HG02970 (cell line): ENCODE data around the gene HES7.
"Not testable (repeated sequence)": the region's sequence is repeated elsewhere in the genome, so short reads cannot be mapped to it uniquely, and the experiment has no call there.

ENCODE experiments used
- ATAC-seq: cut with Tn5 transposase; IDR thresholded peaks from one replicate; pipeline ENCODE4 v1.9.1; 2021; ENCODE audit warnings: mild to moderate bottlenecking, moderate library complexity, moderate number of reproducible peaks; ENCODE audit not compliant: unreplicated experiment, low FRiP score

HES7 gene

DNA sequence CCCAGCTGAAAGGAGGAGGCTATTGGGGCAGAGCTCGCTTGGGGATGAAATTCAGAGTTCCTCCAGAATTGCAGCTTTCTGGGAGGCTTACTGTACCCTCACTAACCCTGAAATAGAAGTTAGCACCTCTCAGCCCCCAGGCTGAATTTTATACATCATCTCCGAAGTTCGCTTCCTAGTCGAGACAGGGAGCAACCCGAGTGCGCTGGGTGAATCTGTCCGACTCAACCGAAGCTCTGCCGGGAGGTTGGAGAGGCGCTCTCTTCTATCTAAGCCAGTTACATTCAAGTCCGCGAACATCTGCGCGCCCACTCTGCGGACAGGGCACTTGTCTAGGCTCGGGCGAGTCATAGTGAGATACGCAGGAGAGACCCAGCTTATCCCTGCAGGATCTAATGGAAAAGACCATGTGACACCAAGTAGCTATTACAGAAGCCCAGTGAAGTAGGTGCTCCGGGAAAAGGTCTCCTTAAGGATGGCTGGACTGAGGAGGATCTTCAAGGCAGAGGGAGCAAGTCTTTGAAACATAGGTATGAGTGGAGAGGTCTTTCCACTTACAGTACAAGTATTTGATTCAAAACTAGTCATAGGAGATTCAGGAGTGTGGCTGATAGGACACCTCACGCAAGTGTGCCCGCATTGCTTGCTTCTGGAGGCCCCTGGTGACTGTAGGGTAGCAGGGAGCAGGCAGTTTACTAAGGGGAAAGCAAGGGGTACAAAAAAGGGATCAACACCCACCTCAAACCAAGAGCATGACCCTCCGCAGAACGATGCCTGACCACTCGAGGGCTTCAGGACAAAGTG, 646 bp upstream of the HES7 start:
- ATAC-seq = no peak

- no peak for ATAC-seq
These were observed 797 bp downstream of the HES7 start for GRCh38 chr17:8122924-8123694.

GRCh38 chr17:8122422-8122923, 1.4 kb downstream of the HES7 start:
- ATAC-seq = no peak

GRCh38 chr17:8121681-8122421, 2.1 kb downstream of the HES7 start:
- no peak for ATAC-seq

GRCh38 chr17:8121407-8121680, 2.6 kb downstream of the HES7 start:
- ATAC-seq = no peak

DNA sequence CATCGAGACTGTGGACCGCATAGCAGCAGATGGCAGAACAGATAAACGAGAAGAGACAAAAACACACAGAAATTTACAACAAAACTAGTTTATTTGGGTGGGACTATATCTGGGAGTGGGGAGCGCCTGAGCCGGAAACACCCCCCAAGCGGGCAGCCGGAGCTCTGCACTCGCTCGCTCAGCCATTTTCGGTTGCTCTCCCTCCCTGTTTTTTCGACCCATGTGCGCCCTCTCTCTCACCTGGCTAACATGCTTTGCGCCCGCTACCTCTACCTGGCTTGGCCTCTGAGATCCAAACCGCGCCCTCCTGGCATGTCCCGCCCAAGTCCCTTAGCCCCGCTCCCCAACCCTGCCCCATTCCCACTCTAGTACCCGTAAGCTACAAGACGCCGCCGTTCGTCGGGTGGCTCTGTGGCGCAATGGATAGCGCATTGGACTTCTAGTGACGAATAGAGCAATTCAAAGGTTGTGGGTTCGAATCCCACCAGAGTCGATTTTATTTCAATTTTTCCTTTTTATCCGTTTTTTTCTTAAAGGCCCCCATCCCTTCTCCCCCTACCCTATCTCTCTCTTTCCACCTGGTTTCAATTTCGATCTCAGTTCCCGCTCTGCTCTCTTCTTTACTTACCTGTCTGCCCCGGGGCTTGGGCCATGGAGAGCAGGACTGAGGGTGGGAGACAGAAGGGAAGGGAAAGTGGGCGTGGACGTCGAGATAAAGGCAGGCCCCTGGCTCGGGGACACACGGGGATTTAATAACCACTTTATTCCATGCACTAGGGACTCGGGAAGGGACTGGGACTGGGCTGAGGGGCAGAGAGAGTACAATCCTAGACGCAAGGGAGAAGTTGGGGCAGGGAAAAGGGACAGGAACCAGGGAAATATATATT, 3.1 kb downstream of the HES7 start:
- ATAC-seq = peak; percentile 5

DNA sequence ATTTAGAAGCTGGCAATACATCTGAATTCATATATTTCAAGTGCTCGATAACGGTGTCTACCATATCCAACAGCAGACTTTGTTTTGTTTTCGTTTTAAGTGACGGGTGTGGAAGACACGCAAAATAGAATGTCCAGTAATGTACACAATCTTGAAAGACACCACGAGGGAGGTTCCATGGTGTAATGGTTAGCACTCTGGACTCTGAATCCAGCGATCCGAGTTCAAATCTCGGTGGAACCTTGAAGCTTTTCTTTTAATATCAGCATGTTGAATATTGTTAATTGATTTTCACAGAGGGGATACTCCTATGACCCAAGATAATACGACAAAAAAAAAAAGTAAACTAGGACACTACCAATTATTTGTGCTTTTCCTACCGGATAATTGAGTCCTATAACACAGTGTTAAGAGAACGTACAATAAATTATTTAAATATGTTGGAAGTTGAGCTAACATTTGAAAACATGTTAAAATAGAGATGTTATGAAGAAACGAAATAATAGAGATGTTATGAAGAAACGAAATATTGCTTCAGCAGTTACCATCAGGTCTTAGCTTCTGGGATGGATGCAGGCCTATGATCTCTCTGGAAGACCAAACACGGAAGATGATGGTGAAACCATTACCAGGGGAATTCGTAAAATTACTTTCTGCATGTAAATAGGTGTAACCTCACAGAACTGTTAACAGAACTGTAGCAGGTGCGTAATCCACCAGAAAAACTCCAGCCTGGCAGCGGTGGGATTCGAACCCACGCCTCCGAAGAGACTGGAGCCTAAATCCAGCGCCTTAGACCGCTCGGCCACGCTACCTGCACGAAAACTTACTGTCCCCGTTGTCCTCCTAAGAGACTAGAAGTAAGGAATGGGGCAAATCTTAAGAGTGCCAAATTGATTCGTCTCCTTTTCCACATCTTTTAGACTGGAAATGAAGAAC, 4.1 kb downstream of the HES7 start:
- ATAC-seq = peak; percentile 37

GRCh38 chr17:8118769-8119580, 4.9 kb downstream of the HES7 start:
- peak; percentile 33 for ATAC-seq

DNA sequence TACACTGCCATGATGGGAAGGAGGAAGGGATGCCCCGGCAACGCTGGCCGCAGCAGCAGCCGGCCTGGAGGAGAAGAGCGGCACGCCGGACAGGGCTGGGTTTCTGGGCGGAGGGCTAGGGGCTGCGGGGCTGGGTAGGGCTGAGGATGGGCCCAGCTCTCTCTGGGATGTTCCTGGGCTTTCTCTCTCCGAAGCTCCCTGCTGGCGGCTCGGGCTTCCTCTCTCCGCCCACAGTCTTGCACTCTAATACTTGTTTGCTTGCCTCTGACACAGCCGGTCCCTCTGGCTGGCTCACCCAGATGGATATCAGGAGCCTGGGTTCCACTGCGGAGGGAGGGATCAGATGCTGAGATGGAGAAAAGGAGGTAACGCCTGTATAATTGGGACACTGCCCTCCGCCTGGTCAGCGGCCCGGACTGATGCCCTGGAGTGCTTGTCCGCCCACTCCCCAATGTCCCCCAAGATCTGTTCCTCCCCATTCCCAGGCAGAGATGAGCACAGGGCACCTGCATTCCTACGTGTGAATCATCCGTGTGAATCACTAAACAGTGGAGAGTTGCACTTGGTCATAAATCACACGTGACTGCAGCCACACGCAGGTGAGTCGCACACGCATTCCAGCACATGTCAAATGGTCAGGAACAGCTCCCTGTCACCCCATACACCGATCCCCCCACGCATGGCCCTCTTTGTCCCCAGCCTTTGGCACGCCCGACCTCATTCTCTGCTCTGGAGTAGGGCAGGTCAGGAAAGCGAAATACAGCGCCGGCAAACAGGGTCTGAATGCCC, 5.7 kb downstream of the HES7 start, which contains the start of gene ALOXE3:
ALOXE3 (minus strand) TSS at position 535 of the 789 bp plus-strand sequence; CDS start at position 11, 524 bp downstream.
- ATAC-seq = no peak

DNA sequence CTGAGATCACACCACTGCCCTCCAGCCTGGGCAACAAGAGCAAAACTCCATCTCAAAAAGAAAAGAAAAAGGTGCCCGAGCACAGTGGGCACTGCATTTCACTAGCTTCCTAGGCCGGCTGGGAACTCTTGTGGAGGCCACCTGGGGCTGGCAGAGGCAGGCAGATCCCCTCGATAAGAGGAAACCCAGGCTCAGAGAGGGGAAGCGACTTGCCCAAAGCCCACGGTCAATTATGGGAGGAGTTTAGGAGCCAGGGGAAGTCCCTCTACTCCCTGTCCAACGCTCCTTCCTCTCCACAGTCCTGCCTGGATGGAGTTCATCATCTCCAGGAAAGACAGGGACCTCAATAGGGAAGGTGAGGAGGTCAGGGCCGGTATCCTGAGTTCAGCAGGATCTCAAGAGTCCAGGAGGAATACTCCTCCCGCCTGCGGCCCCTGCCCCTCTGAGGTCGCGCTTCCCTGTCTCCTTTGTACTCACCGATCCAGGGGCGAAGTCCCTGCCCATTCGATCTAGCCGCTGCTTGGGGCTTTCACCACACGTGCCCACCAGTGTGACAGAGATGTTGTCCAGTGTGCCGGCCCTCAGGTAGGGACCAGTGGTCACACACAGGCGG, 6.4 kb downstream of the HES7 start:
- ATAC-seq = no peak

GRCh38 chr17:8116776-8117175, 7.1 kb downstream of the HES7 start:
- ATAC-seq = no peak

GRCh38 chr17:8110907-8111306, 13.0 kb downstream of the HES7 start:
- no peak for ATAC-seq

GRCh38 chr17:8110456-8110804, 13.5 kb downstream of the HES7 start:
- no peak for ATAC-seq

DNA sequence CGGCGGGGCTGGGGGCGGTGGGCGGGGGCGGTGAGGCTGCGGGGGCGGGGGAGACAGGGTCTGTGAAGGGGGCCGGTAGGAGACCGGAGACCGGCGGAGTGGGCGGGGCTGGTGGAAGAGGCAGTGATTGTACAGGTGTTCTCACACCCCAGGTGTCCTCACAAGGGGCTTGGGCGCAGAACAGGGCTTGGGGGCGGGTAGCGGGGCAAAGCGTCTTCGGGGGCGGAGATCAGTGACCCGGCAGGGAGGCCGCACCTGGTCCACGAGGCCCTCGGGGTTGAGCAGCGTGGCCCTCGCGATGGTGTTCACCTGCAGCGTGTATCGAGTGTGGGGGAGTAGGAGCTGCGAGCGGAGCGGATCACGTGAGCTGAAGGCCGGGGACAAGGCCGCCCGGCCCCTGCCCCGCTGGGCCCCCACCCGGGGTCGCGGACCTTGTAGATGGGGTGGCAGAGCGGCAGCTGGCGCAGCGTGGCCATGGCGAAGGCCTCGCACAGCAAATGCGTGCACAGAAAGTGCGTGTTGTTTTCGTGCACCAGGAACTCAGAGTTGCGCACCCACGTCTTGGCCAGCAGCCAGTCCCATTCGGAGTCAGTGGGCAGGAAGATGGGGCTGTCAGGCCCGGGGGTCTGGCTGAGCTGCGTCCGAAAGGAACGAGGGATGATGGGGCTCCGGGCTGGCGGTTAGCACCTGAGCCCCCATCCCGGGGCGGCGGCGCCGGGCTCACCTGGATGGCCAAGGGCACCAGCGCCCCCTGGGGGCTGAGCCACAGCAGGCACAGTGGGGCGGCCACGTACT, 14.0 kb downstream of the HES7 start:
- no peak for ATAC-seq

- no peak for ATAC-seq
These were observed 14.8 kb downstream of the HES7 start for GRCh38 chr17:8108972-8109660.

GRCh38 chr17:8106980-8107379, 16.9 kb downstream of the HES7 start:
- not testable (repeated sequence) for ATAC-seq
